Measurements from ENCODE around the gene SETBP1.

SETBP1 gene

DNA sequence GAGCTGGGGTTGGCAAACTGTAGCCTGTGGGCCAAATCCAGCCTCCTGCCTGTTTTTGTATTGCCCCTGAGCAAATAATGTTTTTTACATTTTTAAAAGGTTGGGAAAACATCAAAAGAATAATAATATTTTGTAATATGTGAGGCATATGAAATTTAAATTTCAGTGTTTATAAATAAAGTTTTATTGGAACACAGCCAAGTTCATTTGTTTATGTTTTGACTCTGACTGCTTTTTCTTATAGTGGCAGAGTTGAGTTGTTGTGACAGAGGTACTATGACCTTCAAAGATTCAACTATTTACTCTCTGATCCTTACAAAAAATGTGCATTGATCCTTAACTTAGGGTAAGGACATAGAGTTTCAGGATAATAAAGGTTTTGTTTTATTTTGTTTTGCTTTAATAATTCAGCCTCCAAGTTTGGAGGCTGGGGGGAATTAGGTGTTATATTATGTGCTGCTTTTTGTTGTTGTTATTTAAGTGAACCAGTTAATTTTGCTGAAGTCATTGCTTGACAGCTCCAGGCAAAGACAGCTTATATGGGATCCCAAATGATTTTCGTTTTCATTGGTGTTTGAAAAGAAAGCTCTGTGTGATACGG is 24.5 kb downstream of the SETBP1 start:
- no peak overlapping the region for H3K27ac ChIP-seq (ENCODE audit: low read depth, low read length)
- H3K27me3 ChIP-seq (ENCODE audit: control insufficient read depth, insufficient read depth, low read length) = no peaks in the 10 kb centered on the region
- H3K4me1 ChIP-seq (ENCODE audit: control insufficient read depth, insufficient read depth, low read length) = peaks cover 23% of the 10 kb centered on the region; the same call in 1 of the 2 replicates
- no peaks in the 10 kb centered on the region for H3K36me3 ChIP-seq (ENCODE audit: control insufficient read depth, insufficient read depth, low read length)
- no peak overlapping the region for H3K9ac ChIP-seq (ENCODE audit: low read depth, low read length)
- H3K9me3 ChIP-seq (ENCODE audit: control insufficient read depth, insufficient read depth, low read length) = no peaks in the 10 kb centered on the region
- no peak overlapping the region for H3K4me3 ChIP-seq (ENCODE audit: low read depth, low read length)

DNA sequence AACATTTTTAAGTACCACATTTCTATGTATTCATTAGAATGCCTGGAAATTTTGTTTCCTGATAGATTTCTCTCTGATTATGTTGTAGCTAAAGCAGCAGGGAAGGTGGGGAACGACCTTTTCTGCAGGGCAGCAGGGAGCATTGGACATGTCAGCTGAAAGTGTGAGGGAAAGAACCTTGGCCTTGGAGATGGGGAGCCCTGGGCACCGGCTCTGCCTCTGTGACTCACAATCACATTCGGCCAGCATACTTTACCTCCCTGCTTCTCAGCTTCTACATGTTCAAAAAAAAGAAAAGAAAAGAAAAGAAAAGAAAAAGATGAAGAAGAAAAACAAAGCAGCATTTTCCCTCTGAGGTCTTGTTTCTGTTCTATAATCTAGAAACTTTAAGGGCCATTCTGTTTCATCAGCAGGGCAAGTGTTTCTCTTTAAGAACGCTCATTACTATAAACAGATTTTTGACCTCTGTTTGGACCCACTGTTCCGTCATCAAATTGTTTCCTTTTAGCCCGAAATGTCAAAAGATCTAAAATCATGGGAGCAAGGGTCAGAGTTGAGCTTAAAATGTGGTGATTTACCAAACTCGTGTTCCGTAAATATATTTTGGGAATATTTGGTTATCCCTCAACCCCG is 27.9 kb downstream of the SETBP1 start:
- no peak overlapping the region for H3K4me3 ChIP-seq (ENCODE audit: low read depth, low read length)
- H3K36me3 ChIP-seq (ENCODE audit: control insufficient read depth, insufficient read depth, low read length) = no peaks in the 10 kb centered on the region
- H3K27me3 ChIP-seq (ENCODE audit: control insufficient read depth, insufficient read depth, low read length) = no peaks in the 10 kb centered on the region
- H3K9me3 ChIP-seq (ENCODE audit: control insufficient read depth, insufficient read depth, low read length) = no peaks in the 10 kb centered on the region
- H3K9ac ChIP-seq (ENCODE audit: low read depth, low read length) = no peak overlapping the region
- H3K4me1 ChIP-seq (ENCODE audit: control insufficient read depth, insufficient read depth, low read length) = peaks cover 27% of the 10 kb centered on the region
- no peak overlapping the region for H3K27ac ChIP-seq (ENCODE audit: low read depth, low read length)

DNA sequence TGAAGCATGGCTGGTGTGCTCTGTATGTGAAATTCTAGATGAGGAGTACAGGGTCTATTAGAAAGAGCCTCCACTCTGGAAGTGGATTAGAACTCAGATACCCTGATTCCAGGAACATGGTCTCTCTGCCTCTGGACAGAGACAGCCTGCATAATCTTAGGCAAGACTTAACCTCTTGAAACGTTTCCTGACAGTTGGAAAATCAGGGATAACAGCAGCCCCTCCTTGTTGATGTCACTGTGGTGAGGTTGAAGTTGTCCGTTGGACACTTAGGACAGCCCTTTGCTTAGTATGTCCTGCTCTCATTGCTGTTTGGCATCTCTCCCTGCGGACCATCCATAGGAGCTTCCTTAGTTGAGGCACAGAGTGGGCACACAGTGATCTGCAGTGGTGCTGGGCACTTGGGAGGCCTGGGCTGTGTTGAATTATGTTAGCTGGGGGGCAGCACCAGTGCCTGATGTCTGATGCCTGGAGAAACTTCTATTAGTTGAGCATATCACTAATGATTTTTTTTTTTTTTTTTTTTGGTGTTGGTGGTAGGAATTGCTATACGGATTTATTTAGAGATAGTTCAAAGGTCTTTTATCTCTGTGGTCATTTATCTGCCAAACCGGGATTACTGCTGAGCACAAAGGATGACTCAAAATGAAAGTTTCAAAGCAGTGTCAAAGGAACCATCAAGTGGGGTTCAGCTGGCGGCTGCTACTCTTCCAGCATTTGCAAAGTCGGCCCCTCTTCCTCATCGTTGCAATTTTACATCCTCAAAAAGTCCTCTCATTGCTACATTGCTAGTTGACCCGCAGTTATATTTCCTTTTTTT is 28.8 kb downstream of the SETBP1 start:
- Histone ChIP-seq H3K27ac (ENCODE audit: low read depth, low read length) (no peak overlapping the region), H3K4me1 (ENCODE audit: control insufficient read depth, insufficient read depth, low read length) (peaks cover 17% of the 10 kb centered on the region), H3K9me3 (ENCODE audit: control insufficient read depth, insufficient read depth, low read length) (no peaks in the 10 kb centered on the region), H3K27me3 (ENCODE audit: control insufficient read depth, insufficient read depth, low read length) (no peaks in the 10 kb centered on the region), H3K4me3 (ENCODE audit: low read depth, low read length) (no peak overlapping the region), H3K9ac (ENCODE audit: low read depth, low read length) (no peak overlapping the region), H3K36me3 (ENCODE audit: control insufficient read depth, insufficient read depth, low read length) (no peaks in the 10 kb centered on the region)

DNA sequence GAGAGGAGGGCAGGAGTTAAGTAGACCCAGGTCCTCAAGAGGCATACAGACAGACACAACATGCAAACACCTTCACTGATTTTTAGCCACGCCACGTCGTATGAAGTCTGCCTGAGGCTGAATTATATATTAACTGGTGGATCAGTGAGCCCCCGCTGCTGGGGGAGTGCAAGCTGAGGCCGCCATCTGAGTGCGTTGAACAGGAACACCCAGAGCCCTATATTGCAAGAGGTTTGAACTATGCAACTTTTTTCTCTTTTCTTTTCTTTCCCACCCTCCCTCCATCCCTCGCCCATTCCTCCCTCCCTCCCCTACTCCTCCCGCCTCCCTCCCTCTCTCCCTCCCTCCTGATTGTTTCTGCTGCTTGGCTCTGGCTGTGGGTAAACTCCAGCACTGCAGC is 30.2 kb downstream of the SETBP1 start:
- H3K27ac ChIP-seq (ENCODE audit: low read depth, low read length) = no peak overlapping the region
- no peaks in the 10 kb centered on the region for H3K9me3 ChIP-seq (ENCODE audit: control insufficient read depth, insufficient read depth, low read length)
- no peak overlapping the region for H3K9ac ChIP-seq (ENCODE audit: low read depth, low read length)
- no peak overlapping the region for H3K4me3 ChIP-seq (ENCODE audit: low read depth, low read length)
- no peaks in the 10 kb centered on the region for H3K36me3 ChIP-seq (ENCODE audit: control insufficient read depth, insufficient read depth, low read length)
- H3K4me1 ChIP-seq (ENCODE audit: control insufficient read depth, insufficient read depth, low read length) = peaks cover 24% of the 10 kb centered on the region
- no peaks in the 10 kb centered on the region for H3K27me3 ChIP-seq (ENCODE audit: control insufficient read depth, insufficient read depth, low read length)

DNA sequence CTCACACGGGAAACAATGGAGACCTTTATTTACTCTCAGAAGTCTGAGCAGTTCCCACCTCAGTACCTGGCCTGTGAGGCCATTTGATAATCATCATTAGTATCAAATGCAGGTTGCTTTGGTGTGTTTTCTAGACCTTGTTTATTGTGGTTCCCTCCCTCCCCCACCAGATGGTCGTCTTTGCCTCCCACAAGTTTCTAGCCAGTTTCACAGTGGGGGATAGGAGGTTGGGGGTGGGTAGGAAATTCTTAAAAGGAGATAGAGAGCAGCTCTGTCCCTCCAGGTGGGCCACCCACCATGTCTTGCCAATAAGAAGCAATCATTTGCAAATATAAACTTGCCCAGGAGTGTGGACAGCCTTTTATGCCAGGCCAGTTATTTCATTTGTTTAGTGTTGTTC is 31.3 kb downstream of the SETBP1 start:
- Histone ChIP-seq H3K9me3 (ENCODE audit: control insufficient read depth, insufficient read depth, low read length) (no peaks in the 10 kb centered on the region), H3K4me3 (ENCODE audit: low read depth, low read length) (no peak overlapping the region), H3K9ac (ENCODE audit: low read depth, low read length) (no peak overlapping the region), H3K4me1 (ENCODE audit: control insufficient read depth, insufficient read depth, low read length) (peaks cover 28% of the 10 kb centered on the region), H3K27me3 (ENCODE audit: control insufficient read depth, insufficient read depth, low read length) (no peaks in the 10 kb centered on the region), H3K27ac (ENCODE audit: low read depth, low read length) (peak overlapping the region; percentile 53), H3K36me3 (ENCODE audit: control insufficient read depth, insufficient read depth, low read length) (no peaks in the 10 kb centered on the region)

DNA sequence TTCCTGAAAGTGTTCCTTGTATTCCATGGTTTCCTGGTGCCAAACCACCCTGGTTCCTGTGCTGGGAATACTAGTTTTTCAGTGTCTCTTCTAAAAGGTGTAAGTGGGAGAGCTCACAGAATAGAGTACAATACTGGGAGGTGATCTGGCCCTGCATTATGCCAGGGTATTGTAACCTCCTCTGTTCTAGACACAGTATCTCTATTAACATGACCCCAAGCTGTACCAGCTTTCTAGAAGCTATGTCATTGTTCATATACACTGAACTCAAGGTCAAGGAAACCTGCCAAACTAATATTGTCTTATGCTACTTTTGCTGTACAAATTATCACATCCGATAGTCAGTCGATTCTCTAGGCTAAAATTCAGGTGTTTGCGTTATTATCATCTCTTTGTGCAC is 32.7 kb downstream of the SETBP1 start:
- H3K36me3 ChIP-seq (ENCODE audit: control insufficient read depth, insufficient read depth, low read length) = no peaks in the 10 kb centered on the region
- no peaks in the 10 kb centered on the region for H3K27me3 ChIP-seq (ENCODE audit: control insufficient read depth, insufficient read depth, low read length)
- H3K9ac ChIP-seq (ENCODE audit: low read depth, low read length) = no peak overlapping the region
- H3K4me3 ChIP-seq (ENCODE audit: low read depth, low read length) = no peak overlapping the region
- H3K9me3 ChIP-seq (ENCODE audit: control insufficient read depth, insufficient read depth, low read length) = no peaks in the 10 kb centered on the region
- H3K4me1 ChIP-seq (ENCODE audit: control insufficient read depth, insufficient read depth, low read length) = peaks cover 28% of the 10 kb centered on the region
- no peak overlapping the region for H3K27ac ChIP-seq (ENCODE audit: low read depth, low read length)

DNA sequence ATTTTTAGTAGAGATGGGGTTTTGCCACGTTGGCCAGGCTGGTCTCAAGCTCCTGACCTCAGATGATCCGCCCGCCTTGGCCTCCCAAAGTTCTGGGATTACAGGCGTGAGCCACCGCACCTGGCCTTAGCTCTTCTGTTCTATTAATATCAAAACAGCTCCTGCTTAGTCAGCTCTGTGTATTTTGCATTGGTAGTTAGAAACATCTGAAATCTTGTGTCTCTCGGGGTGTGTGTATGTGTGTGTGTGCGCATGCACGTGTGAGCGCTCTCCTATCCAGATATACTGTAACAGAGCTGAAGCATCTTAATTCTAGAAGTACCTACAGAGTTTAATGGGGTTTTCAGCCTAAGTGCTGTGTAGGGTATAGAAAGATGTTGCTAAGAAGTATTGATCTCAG is 33.7 kb downstream of the SETBP1 start:
- Histone ChIP-seq H3K9me3 (ENCODE audit: control insufficient read depth, insufficient read depth, low read length) (no peaks in the 10 kb centered on the region), H3K9ac (ENCODE audit: low read depth, low read length) (no peak overlapping the region)

DNA sequence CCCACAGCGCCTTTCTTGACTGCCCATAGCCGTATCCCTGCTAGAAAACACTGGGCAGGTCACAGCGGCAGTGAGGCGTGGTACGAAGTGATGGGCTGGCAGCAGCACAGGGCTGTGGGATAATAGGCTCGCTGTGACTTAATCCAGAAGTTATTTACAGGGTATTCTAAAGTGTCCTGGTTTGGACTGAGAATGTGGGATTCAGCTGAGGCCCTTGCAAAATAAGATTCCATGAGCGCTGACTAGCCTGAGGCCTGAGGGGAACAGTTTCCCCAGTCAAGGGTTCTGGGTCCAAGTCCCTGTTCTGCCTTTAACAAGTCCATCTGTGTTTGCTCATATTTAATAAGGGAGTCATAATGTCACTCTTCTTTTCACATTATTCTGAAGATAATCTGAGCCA is 34.6 kb downstream of the SETBP1 start:
- no peak overlapping the region for H3K9ac ChIP-seq (ENCODE audit: low read depth, low read length)
- H3K9me3 ChIP-seq (ENCODE audit: control insufficient read depth, insufficient read depth, low read length) = no peaks in the 10 kb centered on the region
- no peak overlapping the region for H3K4me3 ChIP-seq (ENCODE audit: low read depth, low read length)
- peaks cover 23% of the 10 kb centered on the region for H3K4me1 ChIP-seq (ENCODE audit: control insufficient read depth, insufficient read depth, low read length)
- no peaks in the 10 kb centered on the region for H3K27me3 ChIP-seq (ENCODE audit: control insufficient read depth, insufficient read depth, low read length)
- H3K36me3 ChIP-seq (ENCODE audit: control insufficient read depth, insufficient read depth, low read length) = no peaks in the 10 kb centered on the region
- no peak overlapping the region for H3K27ac ChIP-seq (ENCODE audit: low read depth, low read length)

More for the DNA sequence above, 33.7 kb downstream of the SETBP1 start:
- Histone ChIP-seq H3K4me3 (ENCODE audit: low read depth, low read length) (no peak overlapping the region), H3K27me3 (ENCODE audit: control insufficient read depth, insufficient read depth, low read length) (no peaks in the 10 kb centered on the region), H3K27ac (ENCODE audit: low read depth, low read length) (no peak overlapping the region), H3K36me3 (ENCODE audit: control insufficient read depth, insufficient read depth, low read length) (no peaks in the 10 kb centered on the region), H3K4me1 (ENCODE audit: control insufficient read depth, insufficient read depth, low read length) (peaks cover 28% of the 10 kb centered on the region)

DNA sequence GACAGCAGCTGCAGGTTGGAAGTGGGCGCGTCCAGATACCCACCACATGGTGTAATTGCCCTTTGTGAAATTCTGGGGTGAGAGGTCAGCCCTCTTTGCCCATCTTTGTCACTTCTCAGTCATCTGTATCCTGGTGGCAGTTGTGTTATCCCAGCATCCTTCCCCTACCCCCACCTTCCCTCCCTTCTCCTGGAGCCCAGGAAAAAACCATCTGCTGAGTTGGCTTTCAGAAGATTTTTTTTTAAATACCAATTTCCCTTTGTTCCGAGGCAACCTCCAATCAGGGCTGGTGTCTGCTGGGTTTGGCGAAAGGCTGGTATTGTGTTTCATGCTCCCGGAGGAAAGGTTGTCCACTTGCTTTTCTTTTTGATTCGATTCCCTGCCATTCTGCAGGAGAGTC is 35.2 kb downstream of the SETBP1 start:
- peaks cover 23% of the 10 kb centered on the region for H3K4me1 ChIP-seq (ENCODE audit: control insufficient read depth, insufficient read depth, low read length)
- no peak overlapping the region for H3K4me3 ChIP-seq (ENCODE audit: low read depth, low read length)
- no peaks in the 10 kb centered on the region for H3K36me3 ChIP-seq (ENCODE audit: control insufficient read depth, insufficient read depth, low read length)
- H3K27ac ChIP-seq (ENCODE audit: low read depth, low read length) = no peak overlapping the region
- no peaks in the 10 kb centered on the region for H3K9me3 ChIP-seq (ENCODE audit: control insufficient read depth, insufficient read depth, low read length)
- no peak overlapping the region for H3K9ac ChIP-seq (ENCODE audit: low read depth, low read length)
- no peaks in the 10 kb centered on the region for H3K27me3 ChIP-seq (ENCODE audit: control insufficient read depth, insufficient read depth, low read length)

DNA sequence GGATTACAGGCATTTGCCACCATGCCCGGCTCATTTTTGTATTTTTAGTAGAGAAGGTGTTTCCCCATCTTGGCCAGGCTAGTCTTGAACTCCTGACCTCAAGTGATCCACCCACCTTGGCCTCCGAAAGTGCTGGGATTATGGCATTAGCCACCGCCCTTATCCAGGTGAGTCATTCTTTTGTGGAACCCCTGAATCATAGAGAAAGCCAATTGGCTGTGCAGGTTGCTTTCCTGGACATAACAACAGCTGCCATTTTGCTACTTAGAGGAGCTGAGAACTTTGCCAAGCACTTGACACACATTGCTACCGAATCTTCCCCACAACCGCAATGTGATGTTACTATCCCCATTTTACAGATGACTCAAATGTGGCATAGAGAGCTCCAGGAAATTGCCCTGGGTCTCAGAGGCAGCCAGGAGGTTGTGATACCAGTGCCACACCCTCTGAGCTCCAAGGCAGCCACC is 36.0 kb downstream of the SETBP1 start:
- no peak overlapping the region for H3K27ac ChIP-seq (ENCODE audit: low read depth, low read length)
- H3K4me1 ChIP-seq (ENCODE audit: control insufficient read depth, insufficient read depth, low read length) = peaks cover 23% of the 10 kb centered on the region

DNA sequence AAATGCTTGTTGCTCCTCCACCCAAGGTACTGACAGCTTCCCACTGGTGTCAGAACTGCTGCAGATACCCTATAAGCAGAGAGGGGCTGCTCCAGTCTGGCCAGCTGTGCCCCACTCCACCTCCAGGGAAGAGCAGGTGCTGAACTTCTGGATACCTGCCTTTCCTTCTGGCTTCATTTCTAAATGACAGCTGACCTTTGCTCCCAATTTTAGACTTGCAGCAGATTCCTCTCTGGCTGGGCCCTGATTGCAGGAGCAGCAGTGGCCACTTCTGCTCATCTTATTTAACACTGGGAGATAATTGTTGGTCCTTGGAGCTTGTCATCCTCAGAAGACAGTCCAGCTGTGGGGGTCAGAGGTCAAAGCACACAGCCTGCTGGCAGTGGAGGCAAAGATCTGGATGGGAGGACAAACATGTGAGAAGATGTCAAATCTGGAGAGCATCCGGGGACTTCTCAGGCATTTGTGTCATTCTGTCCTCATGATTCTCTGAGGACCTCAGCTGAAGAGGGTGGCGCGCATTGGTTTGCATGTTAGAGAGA is 38.9 kb downstream of the SETBP1 start:
- no peak overlapping the region for H3K27ac ChIP-seq (ENCODE audit: low read depth, low read length)
- H3K4me3 ChIP-seq (ENCODE audit: low read depth, low read length) = no peak overlapping the region
- H3K36me3 ChIP-seq (ENCODE audit: control insufficient read depth, insufficient read depth, low read length) = no peaks in the 10 kb centered on the region
- H3K4me1 ChIP-seq (ENCODE audit: control insufficient read depth, insufficient read depth, low read length) = peaks cover 24% of the 10 kb centered on the region
- H3K9me3 ChIP-seq (ENCODE audit: control insufficient read depth, insufficient read depth, low read length) = no peaks in the 10 kb centered on the region
- no peak overlapping the region for H3K9ac ChIP-seq (ENCODE audit: low read depth, low read length)
- no peaks in the 10 kb centered on the region for H3K27me3 ChIP-seq (ENCODE audit: control insufficient read depth, insufficient read depth, low read length)

More for the DNA sequence above, 36.0 kb downstream of the SETBP1 start:
- Histone ChIP-seq H3K9me3 (ENCODE audit: control insufficient read depth, insufficient read depth, low read length) (no peaks in the 10 kb centered on the region), H3K9ac (ENCODE audit: low read depth, low read length) (no peak overlapping the region), H3K36me3 (ENCODE audit: control insufficient read depth, insufficient read depth, low read length) (no peaks in the 10 kb centered on the region), H3K27me3 (ENCODE audit: control insufficient read depth, insufficient read depth, low read length) (no peaks in the 10 kb centered on the region), H3K4me3 (ENCODE audit: low read depth, low read length) (no peak overlapping the region)

All from HUES48 (cell line).